GM04503 (cell line): ENCODE results near the gene SDK2.

Experiments
- DNase-seq: peaks from one replicate; pipeline ENCODE4 v3.0.0-alpha.2; 2012; ENCODE audit warnings: low read depth

Gene SDK2

DNA sequence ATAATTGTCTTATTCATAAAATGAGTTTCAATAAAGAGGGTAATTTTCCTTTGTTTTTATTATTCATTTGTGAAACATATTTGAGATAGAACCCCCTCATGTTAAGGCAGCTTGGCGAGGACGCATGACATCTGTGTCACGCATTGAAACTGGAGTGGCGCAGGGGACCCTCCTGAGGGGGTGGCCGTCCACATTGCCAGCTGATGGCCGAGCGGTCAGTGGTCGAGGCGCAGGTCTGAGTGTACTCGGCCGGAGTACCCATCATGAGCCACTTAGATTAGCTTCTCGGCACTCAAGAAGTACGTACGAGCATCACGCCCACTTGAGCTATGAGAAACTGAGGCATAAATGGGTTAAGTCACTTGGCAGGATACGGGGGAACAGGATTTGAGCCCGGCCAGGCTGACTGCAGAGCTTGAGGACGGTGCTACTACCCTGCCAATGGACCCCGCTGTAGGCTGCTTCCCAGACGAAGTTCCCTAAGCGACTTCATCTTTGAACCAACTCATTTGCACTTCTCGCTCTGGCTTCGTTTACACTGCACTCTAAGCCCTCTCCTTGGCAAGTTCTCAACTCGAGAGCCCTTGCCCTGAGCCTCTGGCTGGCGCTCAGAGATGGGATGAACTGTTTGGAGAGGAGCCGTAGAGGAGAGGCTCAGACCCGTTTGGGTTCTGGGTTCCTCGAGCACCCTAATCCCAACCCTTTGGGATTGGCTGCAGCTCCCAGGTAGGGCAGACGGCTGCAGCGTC is 91.8 kb downstream of the SDK2 start:
- DNase-seq, result no peak

DNA sequence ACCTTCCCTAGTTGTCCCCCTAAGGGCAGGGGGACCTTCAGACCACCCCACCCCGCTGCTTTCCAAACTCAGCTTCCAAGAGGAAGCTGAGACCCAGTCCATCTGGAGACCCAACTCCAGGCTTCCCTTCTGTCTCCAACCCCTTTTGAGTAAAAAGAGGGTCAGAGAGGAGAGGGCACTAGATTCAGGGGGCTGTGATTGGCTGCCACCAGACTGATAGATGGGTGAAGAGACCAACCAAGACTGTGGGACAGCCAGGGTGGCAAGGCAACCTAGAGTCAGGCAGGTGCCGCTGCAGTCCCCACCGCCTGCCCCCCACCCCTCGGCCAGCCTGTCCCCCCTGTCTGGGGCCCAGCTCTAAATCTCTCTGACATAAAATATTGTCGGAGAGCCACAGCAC is 92.5 kb downstream of the SDK2 start:
- no peak for DNase-seq

DNA sequence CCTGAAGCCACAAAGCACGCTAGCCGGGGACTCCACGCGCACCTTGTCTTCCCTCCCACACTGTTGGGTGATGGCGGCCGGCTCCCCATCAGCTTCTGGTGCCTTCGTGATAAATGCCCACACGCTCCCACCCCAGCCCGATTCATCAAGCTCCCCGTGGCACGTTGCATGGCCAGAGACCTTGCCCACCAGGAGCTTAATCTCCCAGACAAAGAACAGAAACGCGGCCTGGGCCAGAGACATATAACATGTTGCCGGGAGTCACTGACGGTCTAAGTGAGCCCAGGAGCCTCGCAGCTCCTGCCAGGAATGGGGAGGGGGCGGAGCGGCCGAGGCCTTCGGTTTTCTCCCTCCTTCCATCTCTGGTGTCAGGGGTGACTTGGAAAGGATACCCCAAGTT is 93.1 kb downstream of the SDK2 start:
- DNase-seq, result no peak

DNA sequence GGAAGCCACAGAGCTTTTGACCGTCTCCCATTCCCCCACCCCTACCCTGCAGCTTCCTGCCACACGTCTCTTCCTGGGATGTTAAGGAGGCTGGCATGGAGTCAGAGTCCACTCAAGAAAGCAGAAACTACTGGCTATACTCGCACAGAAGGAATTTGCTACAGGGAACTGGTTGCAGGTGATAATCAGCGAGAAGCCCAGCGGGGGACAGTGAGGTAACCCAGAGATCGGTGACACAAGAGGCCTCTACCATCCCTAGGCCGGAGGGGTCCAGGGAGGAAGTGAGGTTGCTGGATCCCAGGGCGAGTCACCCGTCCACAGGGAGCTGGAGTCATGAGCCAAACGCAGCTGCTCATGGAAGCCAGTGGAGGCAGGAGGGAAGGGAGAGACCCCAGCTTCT is 93.7 kb downstream of the SDK2 start:
- DNase-seq, result no peak

DNA sequence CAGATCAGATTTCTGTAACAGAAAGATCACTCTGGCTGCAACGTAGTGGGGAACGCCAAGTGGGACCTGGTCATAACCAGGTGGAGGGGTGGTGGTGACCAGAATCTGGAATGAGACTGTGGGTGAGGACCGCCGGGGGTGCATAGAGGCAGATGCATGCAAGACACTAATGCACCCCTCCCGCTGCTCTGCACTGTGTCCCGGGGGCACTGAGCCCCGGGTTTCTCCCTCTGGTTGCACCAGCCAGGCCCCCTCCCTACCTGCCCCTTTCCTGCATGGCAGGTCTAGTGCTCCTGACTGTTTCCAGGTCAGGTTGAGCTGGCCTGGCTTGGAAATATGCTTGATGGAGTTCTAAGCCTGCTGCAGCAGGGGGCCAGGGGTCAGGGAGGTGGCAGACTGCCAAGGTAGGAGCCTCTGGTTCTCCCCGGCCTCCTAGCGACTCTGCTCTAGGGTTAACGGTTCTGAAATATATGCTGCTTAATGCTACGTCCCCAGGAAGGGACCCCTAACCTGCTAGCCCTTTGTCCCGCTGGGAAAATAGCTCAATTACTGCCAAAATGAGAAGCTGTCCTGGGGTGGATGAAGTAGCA is 94.3 kb downstream of the SDK2 start:
- DNase-seq, result no peak

DNA sequence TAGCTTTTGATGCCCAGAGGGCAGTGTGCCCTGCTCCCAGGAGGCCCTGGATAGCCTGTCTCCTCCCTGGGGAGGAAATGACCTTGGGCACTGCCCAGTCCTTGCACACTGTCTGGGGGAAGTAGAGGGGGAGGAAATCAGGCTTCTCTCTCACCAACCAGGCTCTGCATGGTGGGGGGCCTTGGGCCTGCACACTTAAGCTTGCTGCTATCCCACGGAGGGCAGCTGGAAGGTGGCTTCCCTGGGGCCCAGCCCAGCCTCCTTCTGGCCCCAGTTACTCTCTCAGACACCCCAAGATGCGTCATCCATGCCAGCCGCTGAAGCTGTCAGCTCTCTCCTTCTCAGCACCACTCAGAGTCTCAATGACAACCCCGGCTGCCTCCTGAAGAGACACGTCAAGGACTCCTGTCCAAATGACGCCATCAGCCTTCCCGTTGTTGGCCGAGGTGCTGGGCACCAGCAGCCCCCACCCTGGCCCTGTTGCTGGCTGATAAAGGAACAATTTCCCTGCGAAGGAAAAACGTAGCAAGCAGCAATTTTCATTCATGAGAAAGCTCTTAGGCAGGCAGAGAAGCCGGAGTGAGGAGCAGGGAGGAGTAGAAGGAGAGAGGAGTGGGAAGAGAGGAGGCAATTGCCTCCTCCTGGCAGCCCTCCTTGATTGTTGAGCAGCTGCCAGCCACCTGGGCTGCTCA is 95.5 kb downstream of the SDK2 start:
- no peak for DNase-seq

DNA sequence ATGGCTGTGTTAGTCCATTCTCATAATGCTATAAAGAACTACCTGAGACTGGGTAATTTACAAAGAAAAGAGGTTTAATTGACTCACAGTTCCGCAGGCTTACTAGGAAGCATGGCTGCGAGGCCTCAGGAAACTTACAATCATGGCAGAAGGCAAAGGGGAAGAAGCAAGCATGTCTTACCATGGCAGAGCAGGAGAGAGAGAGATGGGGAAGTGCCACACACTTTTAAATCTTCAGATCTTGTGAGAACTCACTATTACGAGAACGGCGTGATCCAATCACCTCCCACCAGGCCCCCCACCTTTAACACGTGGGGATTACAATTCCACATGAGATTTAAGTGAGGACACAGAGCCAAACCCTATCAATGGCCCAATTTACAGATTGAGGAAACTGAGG is 96.5 kb downstream of the SDK2 start:
- DNase-seq, result no peak

DNA sequence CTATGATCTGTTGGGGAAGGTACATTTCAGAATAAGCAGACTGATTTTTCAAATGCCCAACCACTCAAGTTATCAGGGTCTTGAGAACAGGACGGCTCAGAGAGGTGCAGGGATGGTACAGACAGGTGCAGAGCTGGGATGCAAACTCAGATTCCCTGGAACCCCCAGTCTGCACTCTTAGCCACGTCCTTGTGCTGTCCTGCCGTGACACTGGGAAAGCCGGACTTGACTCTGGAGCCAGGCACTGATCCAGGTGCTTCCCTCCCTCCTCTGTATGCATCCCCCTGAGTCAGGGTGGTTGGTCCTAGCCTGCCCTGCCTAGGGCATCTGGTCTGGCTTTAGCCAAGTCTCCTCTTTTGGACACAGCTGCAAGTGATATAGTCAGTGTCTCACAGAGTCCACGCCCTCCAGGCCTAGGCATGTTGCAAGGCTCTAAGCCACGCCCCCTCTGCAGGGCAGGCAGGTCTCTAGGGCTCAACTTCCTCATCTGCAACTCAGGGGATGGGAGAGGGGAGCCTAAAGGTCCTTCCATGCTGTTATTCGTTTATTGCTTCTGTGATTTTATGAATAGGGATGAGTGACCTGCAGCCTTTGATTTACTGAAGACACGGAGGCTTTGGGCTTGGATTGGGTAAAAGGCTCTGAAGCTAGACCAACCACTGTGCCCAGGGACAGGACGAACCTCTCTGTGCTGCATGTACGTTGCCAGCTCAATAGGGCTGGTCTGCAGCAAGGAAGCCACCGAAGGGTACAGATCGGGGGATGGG is 97.3 kb downstream of the SDK2 start:
- no peak for DNase-seq

DNA sequence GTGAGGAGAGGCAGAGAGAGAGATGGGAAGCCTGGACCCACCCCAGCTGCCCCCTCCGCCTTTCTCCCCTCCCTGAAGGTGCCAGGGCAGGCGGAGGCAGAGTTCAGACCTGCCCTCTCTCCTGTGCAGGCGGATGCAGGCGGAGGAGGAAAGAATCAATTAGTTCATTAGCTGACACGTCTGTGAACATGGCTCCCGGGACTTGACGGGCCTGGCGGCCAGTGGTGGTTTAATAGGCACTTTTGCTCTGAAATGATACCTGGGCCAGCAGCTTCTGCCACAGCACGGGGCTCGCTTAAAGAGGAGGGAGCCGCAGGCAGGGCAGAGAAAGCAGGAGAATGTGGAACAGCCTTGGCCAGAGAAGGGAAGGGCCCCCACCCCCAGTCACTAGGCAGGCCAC is 98.1 kb downstream of the SDK2 start:
- no peak for DNase-seq

DNA sequence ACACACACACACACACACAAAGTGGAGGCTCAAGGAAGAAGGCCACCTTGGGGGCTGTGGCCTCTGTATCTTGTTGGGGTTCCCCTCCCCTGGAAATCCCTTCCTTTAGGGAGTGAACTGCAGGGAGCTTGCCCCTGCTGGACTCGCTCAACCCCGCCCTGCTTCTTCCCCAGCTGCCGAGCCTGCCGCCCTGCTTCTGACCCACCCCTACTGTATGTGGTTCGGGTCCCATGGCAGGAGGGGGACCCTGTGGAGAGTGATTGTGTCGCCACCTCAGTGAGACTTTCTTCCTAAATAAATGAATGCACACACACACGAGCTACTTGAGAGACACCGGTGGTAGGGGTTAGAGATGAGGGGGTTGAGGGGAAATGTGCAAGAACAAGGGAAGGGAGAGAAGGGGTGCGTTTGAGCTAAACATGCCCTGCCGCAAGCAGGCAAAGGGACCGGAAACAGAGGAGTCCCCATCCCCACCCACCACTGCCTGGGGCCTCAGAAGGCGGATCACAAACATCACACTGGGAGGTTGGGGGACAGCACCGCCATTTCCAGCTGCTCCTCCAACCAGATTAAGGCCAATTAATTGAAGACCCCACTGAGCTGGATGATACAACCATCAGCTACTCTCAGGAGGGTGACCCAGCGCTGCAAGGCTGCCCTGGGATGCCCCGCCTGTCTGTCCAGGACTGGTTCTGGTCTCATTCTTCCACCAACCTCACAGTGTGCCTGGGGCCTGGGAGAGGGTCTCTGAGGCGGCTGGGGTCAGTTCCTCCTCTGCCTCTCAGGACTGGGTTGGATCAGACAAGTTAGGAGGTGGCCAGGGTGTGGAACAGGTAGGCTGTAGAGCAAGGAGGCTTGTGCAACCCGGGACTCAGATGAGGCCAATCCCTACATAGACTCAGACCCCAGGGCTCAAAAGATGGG is 98.9 kb downstream of the SDK2 start:
- DNase-seq, result no peak

DNA sequence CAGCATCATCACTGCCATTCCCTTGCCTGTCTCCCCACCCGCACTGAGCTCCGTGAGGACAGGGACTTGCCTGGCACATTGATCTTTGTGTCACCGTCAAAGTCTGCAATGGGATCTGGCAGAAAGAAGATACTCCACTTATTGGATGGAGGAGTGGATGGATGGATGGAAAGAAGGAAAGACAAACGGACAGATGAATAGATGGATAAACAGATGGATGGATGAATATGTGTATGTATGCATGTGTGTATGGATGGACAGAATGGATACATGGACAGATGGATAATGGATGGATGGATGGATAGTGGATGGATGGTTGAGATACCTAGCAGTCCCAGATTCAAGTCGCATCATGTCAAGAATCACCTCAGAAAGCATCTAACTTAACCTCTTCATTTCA is 99.9 kb downstream of the SDK2 start:
- DNase-seq, result no peak

DNA sequence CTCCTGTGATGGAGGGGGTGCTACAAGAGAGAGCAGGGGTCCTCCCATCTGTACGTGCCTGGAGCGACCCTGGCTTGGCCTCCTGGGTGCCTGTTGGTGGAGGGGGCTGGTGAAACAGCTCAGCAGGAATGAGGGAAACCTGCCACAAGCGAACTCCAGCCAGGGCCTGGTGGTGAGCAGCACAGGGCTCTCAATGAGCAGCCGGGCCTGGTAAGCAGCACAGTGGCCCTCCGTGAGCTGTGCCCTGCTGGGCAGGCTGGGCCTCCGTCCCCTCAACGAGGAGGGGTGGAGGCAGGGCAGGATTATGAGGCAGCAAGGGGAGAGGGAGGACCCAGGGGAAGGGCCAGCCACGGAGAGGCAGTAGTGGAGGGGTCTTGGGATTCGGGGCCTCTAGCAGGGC is 101.9 kb downstream of the SDK2 start:
- no peak for DNase-seq

DNA sequence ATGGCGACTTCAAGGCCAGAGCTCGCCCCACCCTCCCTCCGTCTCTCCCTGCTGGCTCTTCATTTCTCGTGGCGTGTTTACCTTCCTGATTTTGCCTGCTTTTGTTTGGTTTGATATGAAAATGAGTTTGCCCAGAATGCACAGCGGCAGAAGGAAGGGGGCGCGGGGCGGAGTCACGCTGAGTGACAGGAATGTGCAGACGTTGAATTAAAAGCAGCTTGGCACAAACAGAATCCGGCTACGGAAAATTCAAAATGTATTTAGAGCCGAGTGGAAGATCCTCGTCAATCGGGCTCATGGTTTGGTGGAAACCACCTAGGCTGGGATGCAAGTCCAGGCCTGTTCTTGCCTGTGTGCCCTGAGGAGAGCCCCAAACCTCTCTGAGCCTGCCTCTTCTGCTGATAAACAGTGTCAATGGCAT is 102.7 kb downstream of the SDK2 start:
- DNase-seq, result no peak

DNA sequence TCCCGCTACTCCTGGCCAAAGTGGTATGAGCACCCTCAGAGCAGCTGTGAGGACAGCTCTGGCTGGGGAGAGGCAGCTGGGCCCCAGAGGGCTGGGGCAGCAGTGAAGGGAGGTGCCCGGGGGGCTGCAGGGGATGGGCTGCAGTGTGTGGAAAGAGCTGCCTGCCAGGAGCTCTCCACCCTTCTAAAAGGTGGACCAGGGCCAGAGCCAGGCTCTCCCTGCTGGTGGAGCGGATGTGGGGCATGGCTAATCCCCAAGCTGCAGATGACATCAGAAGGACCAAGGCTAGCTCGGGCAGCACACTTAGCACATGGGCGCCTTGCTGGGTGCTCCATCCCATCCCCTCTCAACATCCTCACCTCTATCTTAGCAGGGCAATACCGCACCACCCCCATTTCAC is 103.1 kb downstream of the SDK2 start:
- DNase-seq, result no peak

DNA sequence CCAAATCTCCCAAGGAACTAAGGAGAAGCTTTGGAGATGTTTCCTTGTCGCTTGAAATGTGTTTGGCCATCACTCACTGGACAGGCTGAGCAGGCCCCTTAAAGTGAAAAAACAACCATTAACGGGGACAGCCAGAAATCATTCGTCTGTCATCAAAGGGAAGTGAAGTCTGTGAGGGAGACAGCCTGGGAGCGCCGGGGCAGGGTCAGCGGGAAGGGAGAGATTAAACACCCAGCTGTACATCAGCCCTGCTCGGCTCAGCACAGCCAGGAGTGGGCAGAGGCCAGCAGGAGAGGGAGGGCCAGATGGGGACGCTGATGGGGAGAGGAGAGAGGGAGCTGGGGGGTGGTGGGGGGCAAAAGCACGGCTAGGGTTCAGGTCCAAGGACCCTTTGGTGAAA is 105.1 kb downstream of the SDK2 start:
- DNase-seq, result no peak

DNA sequence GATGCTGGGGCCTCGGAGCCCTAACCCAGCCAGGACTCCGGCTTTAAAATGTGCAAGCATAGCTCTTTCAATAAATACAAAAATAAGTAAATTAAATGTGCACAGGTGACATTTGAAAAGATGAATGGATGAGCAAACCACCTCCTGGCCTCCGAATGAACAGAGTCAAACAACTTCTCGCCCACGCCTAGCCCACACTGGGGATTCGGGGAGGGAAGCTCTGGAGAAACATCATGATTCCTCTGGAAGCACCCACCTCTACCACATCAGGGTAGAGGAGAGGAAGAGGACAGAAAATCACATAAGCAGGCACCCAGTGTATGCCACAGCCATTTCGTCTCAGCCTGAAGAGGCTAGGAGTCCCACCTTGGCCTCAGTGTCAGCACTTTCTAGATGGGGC is 105.8 kb downstream of the SDK2 start:
- DNase-seq, result no peak

DNA sequence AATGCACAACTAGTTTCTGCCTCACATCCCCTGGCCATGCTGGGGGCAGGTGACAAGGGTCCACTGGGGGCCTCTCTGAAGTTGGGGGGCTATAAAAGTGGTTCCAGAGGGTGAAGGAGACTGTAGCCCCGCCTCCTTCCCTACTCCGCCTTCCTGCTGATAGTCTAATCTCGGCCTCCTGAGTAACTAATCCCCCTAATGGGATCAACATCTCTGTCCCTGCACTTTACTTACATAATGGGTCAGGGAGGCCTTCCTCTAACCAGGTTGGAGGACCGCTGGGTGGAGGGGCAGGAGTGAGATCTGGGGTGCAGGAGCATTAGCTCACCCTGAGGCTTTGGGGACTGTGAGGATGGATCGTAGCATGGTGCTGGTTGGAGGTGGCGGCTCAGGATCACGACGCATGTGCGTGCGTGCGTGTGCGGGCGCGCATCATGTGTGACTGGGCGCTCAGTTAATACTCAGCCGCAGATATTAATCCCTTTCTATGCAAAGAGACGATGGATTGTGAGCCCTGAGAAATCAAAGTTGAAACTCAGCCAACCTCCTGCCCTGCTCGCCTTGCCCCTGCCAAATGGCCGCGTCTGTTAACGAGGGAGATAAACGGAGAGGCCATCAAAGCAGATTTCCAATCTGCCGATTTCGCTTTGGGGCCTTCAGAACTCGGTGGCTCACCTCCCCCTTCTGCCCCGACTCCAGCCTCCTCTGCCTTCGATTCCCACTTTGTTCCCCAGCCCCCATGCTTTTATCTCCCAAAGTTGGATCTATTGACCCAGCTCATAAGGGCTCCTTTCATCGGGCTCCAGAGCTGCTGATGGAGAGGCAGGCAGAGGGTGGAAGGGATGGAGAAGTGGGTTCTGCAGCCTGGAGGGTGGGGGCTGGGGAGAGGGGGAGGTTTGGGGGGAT is 107.3 kb downstream of the SDK2 start:
- no peak for DNase-seq

DNA sequence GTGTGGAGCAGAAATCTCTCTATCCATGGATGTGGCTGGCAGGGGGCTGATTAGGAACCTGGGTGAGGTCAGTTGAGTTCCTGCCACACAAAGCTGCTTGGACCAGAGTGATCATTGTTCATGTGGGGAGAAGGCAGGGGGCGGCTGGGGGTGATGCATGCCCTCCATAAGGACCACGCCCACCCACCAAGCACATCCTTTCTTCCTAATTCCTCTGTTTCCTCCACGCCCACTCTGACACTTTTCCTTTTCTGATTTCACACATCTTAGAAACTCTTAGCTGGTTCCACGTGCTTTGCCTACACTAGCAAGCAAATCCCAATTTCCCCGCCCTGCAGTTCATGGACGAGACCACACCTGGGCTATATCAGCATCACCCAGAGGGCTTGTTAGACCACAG is 108.5 kb downstream of the SDK2 start:
- DNase-seq, result no peak

DNA sequence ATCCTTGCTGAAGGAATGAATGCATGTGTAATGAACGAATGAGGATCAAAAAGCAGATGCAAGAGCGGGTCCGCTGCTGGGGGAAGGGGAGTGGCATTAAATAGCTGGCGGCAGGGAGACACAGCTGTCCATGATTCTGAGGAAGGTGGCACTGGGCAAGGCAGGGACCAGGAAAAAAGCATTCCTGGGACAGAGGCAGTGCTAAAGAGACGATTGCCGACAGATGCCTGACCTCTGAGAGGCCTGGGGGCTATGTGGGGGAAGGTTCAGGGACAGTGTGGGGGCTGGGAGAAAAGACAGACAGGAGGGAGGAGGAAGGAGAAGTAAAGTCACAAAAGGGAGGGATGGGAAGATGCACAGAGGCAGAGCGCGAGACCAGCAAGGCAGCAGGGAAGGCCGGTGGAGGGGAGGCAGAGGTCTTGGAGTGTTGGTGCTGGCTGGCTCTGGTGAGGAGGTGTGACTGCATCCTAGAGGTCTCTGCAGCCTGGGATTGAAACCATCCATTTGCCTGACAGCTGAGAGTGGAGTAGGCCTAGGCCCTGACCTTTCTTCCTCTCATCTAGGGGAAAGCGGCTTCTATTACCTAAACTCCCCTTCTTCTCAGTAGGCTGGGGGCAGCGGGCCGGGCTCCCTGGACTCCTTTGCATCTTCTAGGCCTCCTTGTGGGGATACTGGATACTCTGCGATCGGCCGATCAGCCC is 109.9 kb downstream of the SDK2 start:
- DNase-seq, result no peak

DNA sequence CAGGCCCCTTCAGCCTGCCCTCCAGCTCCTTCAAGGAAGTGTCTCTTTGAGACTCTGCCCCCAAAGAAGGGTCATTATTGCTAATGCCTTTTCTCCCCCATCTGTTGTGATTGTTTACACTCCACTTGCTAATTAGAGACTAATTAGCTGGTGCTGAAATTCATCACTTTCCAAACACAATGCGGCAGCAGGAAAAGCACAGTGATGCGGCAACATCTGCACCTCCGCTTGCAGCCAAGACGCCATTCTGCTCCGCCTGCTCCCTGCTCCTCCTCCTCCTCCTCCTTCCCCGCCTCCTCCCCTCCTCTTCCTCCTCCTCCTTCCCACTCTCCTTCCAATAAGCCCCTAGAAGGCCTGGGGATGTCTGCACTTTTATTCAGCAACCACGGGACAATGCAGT is 110.5 kb downstream of the SDK2 start:
- DNase-seq, result no peak
